NCI-H128 (cell line): ENCODE measurements around the gene PARK7.

ENCODE experiments used
- DNase-seq: peaks from one replicate; lab custom pipeline; 2025; ENCODE audit not compliant: unreplicated experiment; lab: John Stamatoyannopoulos, UW

The PARK7 gene

GRCh38 chr1:8006037-8006963, 44.8 kb downstream of the PARK7 start:
- DNase-seq, result peak; percentile 72

DNA sequence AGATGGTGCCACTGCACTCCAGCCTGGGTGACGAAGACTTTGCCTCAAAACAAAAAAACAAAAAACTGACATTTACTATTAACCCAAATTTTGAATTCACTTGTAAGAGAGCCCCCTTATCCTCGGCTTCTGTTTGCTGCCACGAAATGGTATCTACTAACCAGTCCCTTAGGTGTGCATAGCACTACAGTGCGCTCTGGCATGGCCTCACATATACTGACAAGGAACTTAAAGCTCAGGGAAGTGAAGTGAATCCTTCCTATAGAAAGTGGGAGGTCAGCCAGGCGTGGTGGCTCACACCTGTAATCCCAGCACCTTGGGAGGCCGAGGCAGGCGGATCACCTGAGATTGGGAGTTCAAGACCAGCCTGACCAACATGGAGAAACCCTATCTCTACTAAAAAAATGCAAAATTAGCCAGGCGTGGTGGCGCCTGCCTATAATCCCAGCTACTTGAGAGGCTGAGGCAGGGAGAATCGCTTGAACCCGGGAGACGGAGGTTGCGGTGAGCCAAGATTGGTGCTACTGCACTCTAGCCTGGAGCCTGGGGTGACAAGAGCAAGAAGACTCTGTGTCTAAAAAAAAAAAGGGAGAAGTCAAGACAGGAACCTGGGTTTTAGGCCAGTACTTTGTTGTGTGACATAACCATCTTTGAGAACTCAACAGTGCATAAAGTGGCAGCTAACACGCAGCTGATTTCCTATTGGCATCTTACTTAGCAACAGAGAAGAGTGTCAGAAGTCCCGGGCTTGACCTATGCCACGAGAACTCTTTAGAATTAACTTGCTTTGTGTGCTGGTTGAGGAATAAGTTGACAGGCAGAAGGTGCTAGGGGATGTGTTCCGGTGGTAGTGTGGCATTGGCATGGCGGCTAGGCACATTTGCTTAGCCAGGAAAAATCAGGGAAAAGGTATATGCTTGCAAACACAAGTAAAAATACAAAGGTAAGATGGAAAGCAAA, 47.8 kb downstream of the PARK7 start:
- no peak for DNase-seq

DNA sequence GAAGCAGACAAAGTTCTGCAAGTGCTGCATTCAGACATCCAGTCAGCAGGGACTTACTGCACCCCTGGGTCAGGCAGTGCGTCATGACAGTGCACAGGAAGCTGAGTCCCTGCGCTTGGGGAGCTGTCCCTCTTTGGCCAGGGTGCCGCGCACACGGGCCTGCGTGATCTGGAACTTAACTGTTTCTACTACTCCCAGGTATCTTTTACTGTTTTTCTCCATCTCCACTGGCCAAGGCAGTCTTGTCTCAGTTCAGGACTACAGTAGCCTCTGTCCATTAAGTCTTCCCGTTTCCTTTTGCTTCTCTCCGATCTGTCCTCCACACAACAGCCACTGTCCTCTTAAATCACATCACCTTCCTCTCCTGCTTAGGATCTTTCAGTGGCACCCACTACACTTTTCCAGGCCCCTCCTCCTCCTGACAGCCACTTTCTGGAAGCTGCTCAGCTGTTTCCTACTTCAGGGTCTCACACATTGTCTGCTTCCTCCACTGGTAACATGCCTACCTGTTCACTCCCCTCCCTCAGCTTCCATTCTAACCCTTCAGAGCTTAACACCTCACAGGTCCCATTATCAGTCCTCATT, 48.7 kb downstream of the PARK7 start:
- DNase-seq, result no peak

GRCh38 chr1:8011016-8011415, 49.5 kb downstream of the PARK7 start:
- DNase-seq, result no peak

DNA sequence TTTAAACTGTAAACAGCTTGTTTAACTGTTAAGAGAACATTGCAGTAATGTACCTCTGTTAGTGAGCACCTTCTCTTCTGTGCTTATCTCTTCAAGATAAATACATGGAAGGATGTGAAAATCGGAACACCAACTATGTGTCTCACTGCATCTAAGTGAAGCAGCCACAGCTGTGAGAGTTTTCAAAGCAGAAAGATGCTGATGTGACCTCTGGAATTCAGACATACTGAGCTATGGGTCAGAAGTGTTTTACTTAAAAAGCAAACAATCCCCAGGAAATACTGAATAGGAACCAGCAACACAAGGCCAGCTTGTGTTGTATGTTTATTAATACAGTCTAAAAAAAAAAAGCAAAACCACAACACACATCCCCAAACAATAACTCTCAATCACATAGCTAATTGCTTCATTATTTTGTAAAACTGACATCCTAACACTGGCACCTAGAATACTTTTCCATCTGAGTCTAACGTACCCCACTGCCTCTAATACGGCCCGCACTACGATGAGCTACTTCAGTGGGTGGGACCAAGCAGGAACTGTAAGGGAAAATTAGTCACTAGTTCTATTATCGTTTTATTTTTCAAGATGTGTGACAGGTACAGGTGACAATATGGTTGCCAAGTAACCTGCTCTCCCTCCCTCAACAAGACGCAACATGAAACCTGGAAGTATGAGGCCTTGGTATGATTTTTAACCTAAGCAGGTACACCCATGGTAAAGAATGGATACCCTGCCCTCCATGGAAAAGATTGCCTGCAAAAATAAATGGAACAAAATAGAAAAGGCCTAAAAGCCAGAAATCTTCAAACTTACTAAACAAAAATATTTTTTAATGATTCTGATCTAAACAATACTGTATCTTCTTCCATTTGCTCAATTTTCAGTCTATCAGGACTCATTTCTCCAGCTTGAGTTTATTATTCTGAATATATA, 50.7 kb downstream of the PARK7 start:
- no peak for DNase-seq

DNA sequence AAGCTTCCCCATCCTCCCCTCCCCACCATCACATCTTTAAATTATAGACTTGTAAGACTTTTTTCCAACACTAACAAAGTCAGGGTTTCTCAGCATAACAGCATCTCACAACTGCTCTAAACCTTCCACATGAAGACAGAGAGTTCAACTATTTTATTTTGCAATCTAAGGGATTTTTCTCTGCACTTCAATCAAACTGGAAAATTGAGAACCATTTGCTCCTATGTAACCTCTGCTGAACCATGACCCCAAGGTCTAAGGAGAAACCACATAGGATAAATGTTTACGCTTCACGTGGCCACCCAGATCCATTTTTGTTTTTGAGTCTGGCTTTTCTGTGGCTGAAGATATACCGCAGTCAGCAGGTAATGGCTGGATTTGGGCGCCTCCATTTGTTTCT, 51.4 kb downstream of the PARK7 start:
- no peak for DNase-seq

DNA sequence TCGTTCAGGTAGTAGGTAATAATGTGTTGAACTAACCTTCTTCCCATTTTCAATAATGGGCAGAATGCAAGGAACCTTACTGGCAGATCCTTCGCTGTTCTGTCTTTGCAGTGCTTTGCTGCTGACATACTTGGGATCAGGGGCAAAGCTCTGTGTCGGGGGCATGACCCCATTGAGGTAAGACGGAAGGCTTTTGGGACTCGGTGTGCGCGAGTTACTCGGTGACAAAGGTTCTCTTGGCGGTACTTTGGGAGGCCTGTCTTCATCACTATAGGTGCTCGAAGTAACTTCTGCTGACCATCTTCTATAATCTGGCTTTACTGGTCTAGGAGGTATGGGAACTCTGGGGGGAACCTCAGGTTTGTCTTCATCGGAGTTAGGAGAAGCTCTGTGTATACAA, 51.9 kb downstream of the PARK7 start:
- no peak for DNase-seq

DNA sequence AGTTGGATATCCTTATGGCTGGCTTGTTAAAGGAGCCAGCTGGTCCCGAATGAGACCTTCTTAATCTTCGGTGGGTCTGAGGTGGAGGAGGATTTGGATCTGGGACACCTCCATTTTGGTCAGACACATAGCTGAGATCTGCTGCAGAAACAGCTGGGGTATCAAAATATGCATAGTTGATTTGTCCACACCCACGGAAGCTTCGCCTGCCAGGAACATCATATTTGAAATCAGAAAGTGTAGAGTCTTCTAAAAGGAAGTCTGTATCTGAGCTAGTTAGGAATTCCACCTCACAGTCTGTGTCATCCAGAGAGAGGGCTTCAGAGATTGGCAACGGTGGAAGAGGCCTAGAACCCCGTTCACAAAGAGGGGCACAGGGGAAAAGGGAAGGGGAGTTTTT, 52.3 kb downstream of the PARK7 start:
- no peak for DNase-seq

DNA sequence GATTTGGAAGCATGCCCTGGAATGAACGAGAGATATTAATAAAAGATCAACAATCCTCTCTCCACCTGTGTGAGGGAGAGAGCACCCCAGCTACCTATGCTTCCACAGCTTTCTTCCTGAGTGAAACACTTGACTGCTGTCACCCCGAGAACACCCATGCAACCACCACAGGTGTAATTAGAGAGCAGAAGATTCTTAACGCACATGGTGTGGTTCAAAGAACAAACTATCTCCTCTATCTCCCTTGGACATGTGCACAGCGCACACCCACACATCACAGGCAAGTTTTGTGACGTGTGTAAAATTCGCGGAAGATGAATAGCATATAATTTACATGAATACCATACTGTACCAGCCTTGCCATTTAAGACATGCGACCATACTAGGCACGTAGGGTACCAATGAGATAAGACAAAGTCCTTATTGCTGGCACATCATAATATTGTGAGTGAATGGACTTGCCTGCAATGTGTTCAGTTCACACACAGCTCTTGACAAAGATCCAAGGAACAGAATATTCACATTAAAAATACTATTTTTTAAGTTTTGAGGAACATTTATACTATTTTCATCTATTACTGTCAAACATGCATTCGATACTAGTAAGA, 53.0 kb downstream of the PARK7 start:
- DNase-seq, result no peak

DNA sequence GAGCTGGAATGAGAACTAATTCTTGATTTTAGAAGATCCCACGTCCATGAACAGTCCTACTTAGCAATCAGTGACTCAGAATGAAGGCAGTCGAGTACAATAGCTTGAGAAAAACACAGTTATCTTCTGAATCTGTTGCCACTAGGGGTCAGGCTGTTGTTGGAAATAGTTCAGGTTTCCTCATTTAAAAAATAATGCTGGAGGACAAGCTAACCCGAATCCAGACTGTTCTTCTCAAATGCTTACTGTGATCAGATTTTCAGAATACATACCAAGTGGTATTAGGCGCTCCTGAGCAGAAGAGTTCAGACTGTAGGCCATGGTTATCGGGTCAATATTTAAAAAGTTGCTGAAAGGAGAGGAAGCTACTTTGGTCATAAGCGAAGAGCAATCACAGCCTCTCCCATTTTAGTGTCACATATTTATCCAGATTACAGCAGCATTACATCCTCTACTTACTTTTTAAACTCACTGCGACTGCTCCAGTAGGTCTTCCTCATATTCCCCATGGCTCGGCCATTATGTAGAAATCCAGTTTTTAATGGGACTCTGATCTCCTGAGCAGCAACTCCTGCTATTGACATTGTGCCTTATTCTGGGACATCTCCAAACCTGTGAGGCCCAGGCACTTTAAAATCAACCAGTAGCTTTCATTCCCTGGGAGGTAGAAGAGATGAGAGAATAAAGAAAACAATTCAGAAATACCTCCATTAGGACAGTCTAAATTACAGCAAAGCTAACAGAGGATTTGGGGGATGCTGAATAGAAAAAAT, 53.7 kb downstream of the PARK7 start:
- DNase-seq, result peak; percentile 33

DNA sequence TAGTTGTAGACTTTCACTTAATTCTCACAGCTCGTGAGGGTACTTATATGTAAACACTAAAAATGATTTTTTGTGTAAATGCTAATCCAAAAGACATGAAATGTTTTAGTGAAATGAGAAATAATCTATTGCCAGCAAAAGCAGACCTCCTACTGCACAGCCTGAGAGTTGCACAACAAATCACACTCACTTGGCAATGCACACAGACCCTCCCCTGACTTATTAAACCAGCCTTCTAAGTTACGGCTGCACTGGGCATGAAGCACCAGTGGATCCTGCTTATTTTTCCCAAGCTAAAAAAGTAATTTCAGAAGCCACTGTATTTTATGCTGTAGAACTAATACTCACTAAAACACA, 54.3 kb downstream of the PARK7 start:
- no peak for DNase-seq

GRCh38 chr1:8016210-8016894, 54.8 kb downstream of the PARK7 start:
- DNase-seq, result no peak

DNA sequence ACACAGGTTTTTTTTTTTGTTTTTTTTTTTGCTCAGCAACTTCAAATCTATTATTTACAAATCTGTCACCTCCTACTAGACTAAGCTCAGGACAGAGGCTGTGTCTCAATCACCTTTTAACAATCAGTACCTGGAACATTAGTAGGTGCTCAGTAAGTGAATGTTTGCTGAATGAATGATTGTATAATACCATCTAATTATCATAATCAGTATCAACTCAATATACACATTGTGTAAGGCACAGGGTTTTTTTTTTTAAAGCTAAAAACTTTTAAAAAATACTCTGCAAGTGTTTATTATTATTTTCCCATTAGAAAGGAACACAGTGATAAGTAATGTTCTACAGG, 55.4 kb downstream of the PARK7 start:
- no peak for DNase-seq

- DNase-seq, result no peak
Measured at GRCh38 chr1:8017495-8018197, 56.1 kb downstream of the PARK7 start.

- no peak for DNase-seq
Measured at GRCh38 chr1:8018492-8019228, 57.1 kb downstream of the PARK7 start.

- DNase-seq, result no peak
Measured at GRCh38 chr1:8019229-8019620, 57.7 kb downstream of the PARK7 start.

DNA sequence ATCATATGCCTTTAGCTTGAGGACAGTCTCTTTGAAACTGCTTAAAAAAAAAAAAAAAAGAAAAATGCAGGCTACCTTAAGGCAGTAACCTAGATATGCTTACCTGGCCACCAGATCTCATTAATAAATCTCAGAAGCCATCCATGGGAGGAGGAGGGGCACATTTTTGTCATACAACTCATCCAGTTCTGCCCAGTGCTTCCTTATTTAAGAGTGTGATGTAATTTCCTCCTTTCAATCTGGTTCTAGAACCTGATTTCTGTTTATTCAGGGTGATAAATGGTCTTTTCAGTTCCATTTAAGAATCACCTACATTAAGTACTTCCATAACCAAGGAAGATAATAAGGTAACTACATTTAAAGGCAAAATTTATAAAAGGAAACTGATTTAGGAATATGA, 58.5 kb downstream of the PARK7 start:
- DNase-seq, result no peak
